Measurements from ENCODE around the gene UBQLN1.
"Not testable (repeated sequence)": the region's sequence is repeated elsewhere in the genome, so short reads cannot be mapped to it uniquely, and the experiment has no call there.

The UBQLN1 gene

DNA sequence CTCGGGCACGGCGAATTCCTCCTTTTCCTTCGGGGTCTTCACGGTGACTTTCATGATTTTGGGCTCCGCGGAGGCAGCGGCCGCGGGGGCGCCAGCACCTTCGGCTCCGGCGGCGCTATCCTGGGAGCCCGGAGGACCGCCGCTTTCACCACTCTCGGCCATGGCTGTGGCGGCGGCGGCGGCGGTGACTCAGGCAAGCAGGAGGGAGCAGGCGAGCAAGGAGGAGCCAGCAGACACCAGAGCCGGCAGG lies 315 bp downstream of the UBQLN1 start:
- peaks cover 50% of the 10 kb centered on the region for H3K79me2 ChIP-seq (ENCODE audit: insufficient read depth, low read length)
- H3K9me2 ChIP-seq (ENCODE audit: low read depth, low read length), result no peaks in the 10 kb centered on the region
- no peaks in the 10 kb centered on the region for H4K20me1 ChIP-seq (ENCODE audit: insufficient read depth, low read length)

DNA sequence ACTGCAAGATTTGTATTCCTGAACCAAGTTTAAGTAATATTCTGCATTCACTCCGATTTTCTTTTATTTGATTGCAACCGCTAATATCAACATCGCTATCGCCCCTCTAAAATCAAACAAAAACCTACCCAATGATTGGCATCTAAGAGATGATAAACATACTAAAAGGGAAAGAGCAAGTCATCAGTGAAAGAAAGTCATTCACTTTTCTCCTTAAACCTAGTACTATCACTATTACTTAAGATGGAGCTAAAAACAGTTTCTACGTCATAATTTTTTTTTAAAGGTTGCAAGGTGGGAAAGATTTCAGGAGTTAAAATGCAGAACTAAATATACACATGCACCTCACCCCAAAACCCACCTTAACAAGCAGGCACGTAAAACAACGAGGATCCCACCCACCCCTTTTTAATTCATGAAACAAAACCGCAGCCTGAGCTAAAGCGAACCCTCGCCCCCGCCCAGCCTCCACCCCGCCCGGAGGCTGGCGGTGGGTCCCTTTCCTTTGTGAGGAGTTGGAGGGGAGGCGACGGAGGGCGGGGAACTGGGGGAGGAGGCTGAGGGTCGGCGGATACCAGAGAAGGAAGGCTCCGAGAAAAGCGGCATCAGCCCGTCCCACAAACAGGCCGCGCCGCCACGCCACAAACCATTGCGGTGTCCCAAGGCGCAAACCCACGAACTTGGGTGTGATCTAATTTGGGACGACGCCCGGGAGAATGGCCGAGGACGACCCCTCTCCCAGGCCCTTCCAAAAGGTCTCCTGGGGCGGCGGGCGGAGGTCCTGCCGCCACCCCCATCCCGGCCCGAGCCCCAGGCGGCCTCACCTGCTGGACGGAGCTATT lies 861 bp downstream of the UBQLN1 start:
- H3K9me3 ChIP-seq (ENCODE audit: low read length), result no peaks in the 10 kb centered on the region
- peak overlapping the region; percentile 74 for H3K4me2 ChIP-seq (ENCODE audit: low read length)
- no peaks in the 10 kb centered on the region for H3K27me3 ChIP-seq (ENCODE audit: insufficient read depth, low read length)
- H3K36me3 ChIP-seq (ENCODE audit: insufficient read depth, low read length), result peaks cover 21% of the 10 kb centered on the region
- no peaks in the 10 kb centered on the region for H4K20me1 ChIP-seq (ENCODE audit: insufficient read depth, low read length)
- H3F3A ChIP-seq (ENCODE audit: insufficient read depth, low read length), result no peaks in the 10 kb centered on the region
- no peaks in the 10 kb centered on the region for H3K9me2 ChIP-seq (ENCODE audit: low read depth, low read length)
- no peak overlapping the region for H2AFZ ChIP-seq (ENCODE audit: low read length)
- no peak for TF ChIP-seq EZH2 (IDR thresholded peaks at IDR 0.05; ENCODE audit: borderline replicate concordance, low read length)
- TF ChIP-seq, protein P1, sequence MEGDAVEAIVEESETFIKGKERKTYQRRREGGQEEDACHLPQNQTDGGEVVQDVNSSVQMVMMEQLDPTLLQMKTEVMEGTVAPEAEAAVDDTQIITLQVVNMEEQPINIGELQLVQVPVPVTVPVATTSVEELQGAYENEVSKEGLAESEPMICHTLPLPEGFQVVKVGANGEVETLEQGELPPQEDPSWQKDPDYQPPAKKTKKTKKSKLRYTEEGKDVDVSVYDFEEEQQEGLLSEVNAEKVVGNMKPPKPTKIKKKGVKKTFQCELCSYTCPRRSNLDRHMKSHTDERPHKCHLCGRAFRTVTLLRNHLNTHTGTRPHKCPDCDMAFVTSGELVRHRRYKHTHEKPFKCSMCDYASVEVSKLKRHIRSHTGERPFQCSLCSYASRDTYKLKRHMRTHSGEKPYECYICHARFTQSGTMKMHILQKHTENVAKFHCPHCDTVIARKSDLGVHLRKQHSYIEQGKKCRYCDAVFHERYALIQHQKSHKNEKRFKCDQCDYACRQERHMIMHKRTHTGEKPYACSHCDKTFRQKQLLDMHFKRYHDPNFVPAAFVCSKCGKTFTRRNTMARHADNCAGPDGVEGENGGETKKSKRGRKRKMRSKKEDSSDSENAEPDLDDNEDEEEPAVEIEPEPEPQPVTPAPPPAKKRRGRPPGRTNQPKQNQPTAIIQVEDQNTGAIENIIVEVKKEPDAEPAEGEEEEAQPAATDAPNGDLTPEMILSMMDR (IDR thresholded peaks at IDR 0.05; ENCODE audit: low read length), result no peak
- peaks cover 53% of the 10 kb centered on the region for H3K4me1 ChIP-seq (ENCODE audit: insufficient read depth, low read length, severe bottlenecking)
- peak overlapping the region; percentile 84 for H3K27ac ChIP-seq (ENCODE audit: low read depth, low read length, poor library complexity, severe bottlenecking)
- peaks cover 56% of the 10 kb centered on the region for H3K79me2 ChIP-seq (ENCODE audit: insufficient read depth, low read length)
- H3K9ac ChIP-seq (ENCODE audit: low read length), result peak overlapping the region; percentile 98
- peak overlapping the region; percentile 97 for H3K4me3 ChIP-seq (ENCODE audit: low read depth, low read length, poor library complexity, severe bottlenecking)

More for the DNA sequence above, 315 bp downstream of the UBQLN1 start:
- no peaks in the 10 kb centered on the region for H3K27me3 ChIP-seq (ENCODE audit: insufficient read depth, low read length)
- no peak overlapping the region for H2AFZ ChIP-seq (ENCODE audit: low read length)
- H3K4me1 ChIP-seq (ENCODE audit: insufficient read depth, low read length, severe bottlenecking), result peaks cover 47% of the 10 kb centered on the region
- TF ChIP-seq, protein P1 (IDR thresholded peaks at IDR 0.05; ENCODE audit: low read length), result no peak
- TF ChIP-seq EZH2 (IDR thresholded peaks at IDR 0.05; ENCODE audit: borderline replicate concordance, low read length), result no peak
- H3K9me3 ChIP-seq (ENCODE audit: low read length), result no peaks in the 10 kb centered on the region
- peak overlapping the region; percentile 74 for H3K4me2 ChIP-seq (ENCODE audit: low read length)
- no peaks in the 10 kb centered on the region for H3F3A ChIP-seq (ENCODE audit: insufficient read depth, low read length)
- H3K9ac ChIP-seq (ENCODE audit: low read length), result peak overlapping the region; percentile 98
- H3K36me3 ChIP-seq (ENCODE audit: insufficient read depth, low read length), result peaks cover 21% of the 10 kb centered on the region
- peak overlapping the region; percentile 97 for H3K4me3 ChIP-seq (ENCODE audit: low read depth, low read length, poor library complexity, severe bottlenecking)
- peak overlapping the region; percentile 84 for H3K27ac ChIP-seq (ENCODE audit: low read depth, low read length, poor library complexity, severe bottlenecking)

DNA sequence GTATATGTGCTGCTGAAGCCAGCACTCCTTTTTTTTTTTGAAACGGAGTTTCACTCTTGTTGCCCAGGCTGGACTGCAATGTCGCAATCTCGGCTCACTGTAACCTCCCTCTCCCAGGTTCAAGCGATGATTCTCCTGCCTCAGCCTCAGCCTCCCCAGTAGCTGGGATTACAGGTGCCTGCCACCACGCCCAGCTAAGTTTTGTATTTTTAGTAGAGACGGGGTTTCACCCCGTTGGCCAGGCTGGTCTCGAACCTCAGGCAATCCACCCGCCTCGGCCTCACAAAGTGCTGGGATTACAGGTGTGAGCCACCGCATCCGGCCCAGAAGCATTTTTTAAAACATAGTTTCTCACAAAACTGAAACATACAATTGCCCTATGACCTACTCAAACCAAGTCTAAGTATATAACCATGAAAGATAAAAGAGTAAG lies 2.5 kb downstream of the UBQLN1 start:
- H3K9me2 ChIP-seq (ENCODE audit: low read depth, low read length); H4K20me1 ChIP-seq (ENCODE audit: insufficient read depth, low read length); H3F3A ChIP-seq (ENCODE audit: insufficient read depth, low read length); H3K9me3 ChIP-seq (ENCODE audit: low read length); H2AFZ ChIP-seq (ENCODE audit: low read length); H3K27me3 ChIP-seq (ENCODE audit: insufficient read depth, low read length); H3K9ac ChIP-seq (ENCODE audit: low read length): not testable (repeated sequence)
- Histone ChIP-seq H3K4me2 (ENCODE audit: low read length) (peak overlapping the region; percentile 74), H3K79me2 (ENCODE audit: insufficient read depth, low read length) (peaks cover 73% of the 10 kb centered on the region), H3K4me1 (ENCODE audit: insufficient read depth, low read length, severe bottlenecking) (peaks cover 68% of the 10 kb centered on the region), H3K27ac (ENCODE audit: low read depth, low read length, poor library complexity, severe bottlenecking) (peak overlapping the region; percentile 84), H3K36me3 (ENCODE audit: insufficient read depth, low read length) (peaks cover 21% of the 10 kb centered on the region), H3K4me3 (ENCODE audit: low read depth, low read length, poor library complexity, severe bottlenecking) (peak overlapping the region; percentile 97)

DNA sequence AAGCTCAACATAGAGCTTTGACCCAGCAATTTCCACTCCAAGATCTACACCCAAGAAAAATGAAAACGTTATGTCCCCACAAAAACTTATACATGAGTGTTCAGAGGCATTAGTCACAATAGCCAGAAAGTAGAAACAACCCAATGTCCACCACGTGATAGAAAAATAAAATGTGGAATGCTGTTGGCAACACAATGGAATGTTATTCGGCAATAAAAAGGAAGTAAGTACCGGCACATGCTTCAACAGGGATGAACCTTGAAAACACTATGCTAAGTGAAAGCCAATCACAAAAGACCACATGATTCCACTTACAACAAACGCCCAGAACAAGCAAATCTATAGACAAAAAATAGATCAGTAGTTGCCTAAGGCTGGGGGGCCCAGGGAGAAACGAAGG lies 6.0 kb downstream of the UBQLN1 start:
- peak overlapping the region; percentile 50 for H3K27ac ChIP-seq (ENCODE audit: low read depth, low read length, poor library complexity, severe bottlenecking)
- no peaks in the 10 kb centered on the region for H4K20me1 ChIP-seq (ENCODE audit: insufficient read depth, low read length)
- H3K4me1 ChIP-seq (ENCODE audit: insufficient read depth, low read length, severe bottlenecking), result peaks cover 81% of the 10 kb centered on the region
- no peaks in the 10 kb centered on the region for H3K27me3 ChIP-seq (ENCODE audit: insufficient read depth, low read length)
- peak overlapping the region; percentile 51 for H3K4me2 ChIP-seq (ENCODE audit: low read length)
- H3K4me3 ChIP-seq (ENCODE audit: low read depth, low read length, poor library complexity, severe bottlenecking), result peak overlapping the region; percentile 25
- no peak overlapping the region for H3K9ac ChIP-seq (ENCODE audit: low read length)
- H3K36me3 ChIP-seq (ENCODE audit: insufficient read depth, low read length), result peaks cover 26% of the 10 kb centered on the region
- peaks cover 98% of the 10 kb centered on the region for H3K79me2 ChIP-seq (ENCODE audit: insufficient read depth, low read length)
- TF ChIP-seq EZH2 (IDR thresholded peaks at IDR 0.05; ENCODE audit: borderline replicate concordance, low read length), result no peak
- no peaks in the 10 kb centered on the region for H3K9me2 ChIP-seq (ENCODE audit: low read depth, low read length)
- H3K9me3 ChIP-seq (ENCODE audit: low read length), result no peaks in the 10 kb centered on the region
- no peaks in the 10 kb centered on the region for H3F3A ChIP-seq (ENCODE audit: insufficient read depth, low read length)
- H2AFZ ChIP-seq (ENCODE audit: low read length), result no peak overlapping the region
